NOMO-1 (cell line): Measurements from ENCODE around the gene DPF1.
"Not testable (repeated sequence)": the region's sequence is repeated elsewhere in the genome, so short reads cannot be mapped to it uniquely, and the experiment has no call there.

ENCODE experiments used
- DNase-seq, 2 experiments: peaks; one replicate each; lab custom pipeline; 2025; ENCODE audit not compliant: unreplicated experiment in 2 of 2; lab: John Stamatoyannopoulos, UW

Gene DPF1

DNA sequence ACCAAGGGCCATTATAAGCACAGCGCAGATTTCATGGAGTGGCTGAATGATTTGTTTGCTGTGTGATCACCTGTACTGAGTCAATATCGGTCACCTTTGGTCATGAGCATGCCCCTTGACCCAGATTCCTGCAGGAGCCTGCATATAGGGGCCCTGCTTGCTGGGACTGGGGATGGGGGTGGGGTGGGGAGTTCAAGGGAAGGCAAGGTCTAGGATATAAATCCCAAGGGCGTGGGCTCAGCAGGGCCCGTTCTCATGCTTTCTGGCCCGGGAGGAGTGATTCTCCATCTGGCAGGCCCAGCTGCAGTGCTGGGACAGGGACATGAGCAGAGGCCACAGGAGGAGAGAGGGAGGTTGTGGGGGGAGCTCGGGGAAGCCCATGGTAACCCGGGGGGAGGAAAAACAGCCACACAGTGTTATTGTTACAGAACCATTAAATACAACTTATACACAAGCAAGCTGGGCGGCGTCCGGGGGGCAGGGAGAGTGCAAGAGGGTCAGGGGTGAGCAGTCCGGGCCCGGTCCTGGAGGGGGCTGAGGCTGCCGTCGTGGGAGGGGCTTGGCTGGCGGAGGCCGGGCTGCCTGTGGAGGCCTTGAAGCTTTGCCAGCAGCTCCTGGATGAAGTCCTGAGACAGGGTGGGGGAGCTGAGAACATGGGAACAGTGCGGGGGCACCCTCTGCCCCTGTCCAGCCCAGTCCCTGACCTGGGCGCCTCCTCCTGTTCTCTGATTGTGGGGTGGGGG lies 27.0 kb upstream of the DPF1 start:
- no peak for DNase-seq

DNA sequence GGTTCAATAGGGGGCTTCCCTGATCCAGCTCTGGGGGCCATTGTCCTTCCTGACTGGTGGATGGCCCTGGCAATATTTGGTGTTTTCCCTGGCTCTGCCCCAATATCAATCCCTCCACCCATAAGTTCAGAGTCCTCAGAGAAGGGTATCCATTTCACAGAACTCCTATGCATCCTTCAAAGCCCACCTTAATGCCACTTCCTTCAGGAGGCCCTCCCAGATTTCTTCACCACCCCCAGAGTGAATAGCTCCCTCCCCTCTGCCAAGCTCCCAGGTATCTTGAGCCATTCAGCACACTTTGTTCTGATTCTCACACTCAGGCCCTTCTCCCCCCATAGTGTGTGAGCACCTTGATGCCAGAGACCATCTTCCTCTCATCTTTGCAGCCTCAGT lies 26.4 kb upstream of the DPF1 start:
- DNase-seq, result no peak

DNA sequence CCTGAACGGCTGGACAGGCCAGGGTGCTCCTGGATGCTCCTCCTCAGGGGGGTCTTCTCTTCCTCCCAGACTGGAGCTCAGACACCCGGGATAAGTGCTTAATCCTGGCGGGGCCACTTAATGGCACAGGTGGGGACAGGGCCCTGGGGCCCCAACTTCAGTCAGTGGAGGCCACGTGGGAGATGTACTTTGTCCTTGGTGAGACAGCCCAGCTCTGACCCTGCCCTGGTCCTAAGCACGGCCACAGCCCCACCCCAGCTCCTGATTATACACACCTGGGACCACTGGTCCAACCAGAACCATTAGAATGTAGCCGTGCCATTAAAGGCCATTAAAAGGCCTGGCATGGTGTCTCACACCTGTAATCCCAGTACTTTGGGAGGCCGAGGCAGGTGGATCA lies 24.4 kb upstream of the DPF1 start:
- no peak for DNase-seq

DNA sequence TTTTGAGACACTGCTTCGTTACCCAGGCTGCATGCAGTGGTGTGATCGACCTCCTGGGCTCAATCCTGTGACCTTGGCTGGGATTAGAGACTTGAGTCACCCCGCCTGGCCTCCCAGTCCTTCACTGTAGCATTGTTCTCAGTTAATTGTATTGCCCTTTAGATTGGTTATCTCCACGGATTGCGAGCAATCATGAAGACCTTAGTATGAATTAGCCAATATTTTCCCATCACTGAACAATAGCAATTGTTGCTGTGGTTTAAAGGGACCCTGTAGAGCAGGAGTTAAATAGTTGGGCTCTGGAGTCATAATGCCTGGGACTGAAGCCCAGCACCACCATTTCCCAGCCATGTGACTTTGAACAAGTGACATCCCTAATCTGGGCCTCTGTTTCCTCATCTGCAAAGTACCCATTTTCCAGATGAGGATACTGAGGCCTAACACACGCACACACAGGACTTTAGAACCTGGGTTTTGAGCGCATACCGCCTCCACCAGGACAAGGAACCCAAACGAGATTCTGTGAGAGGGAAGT lies 23.8 kb upstream of the DPF1 start:
- no peak for DNase-seq

DNA sequence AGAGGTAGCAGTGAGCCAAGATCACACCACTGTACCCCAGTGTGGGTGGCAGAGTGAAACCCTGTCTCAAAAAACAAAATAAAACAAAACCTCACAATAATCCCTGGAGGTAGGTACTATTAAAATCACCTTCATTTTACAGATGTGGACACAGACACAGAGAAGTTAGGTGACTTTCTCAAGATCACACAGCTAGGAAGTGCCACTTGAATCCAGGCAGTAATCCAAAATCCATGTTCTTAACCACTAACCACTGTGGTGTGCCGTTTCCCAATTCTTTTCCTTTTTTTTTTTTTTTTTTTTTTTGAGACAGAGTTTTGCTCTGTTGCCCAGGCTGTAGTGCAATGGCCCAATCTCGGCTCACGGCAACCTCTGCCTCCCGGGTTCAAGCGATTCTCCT lies 23.1 kb upstream of the DPF1 start:
- DNase-seq, result no peak

DNA sequence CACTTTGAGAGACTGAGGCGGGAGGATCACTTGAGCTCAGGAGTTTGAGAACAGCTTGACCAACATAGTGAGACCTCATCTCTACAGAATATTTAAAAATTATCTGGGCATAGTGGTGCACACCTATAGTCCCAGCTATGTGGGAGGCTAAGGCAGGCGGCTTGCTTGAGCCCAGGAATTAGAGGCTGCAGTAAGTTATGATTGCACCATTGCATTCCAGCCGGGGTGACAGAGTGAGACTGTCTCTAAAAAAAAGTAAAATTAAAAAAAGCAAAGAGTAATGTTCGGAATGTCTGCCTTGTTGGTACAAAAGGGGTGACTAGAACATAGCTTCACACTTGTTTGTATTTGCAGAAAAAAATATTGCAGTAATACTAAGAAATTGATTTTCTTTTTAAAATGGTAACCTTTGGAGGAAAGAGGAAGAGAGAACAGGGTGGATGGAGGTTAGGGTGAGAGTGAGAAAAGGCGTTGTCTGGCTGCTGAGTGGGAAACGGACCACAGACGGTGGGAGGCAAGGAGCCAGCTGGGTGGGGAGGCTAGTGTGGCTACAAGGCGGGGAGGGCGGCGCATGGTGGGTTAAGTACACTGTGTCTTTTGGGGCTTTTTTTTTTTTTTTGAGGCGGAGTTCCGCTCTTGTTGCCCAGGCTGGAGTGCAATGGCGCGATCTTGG lies 21.9 kb upstream of the DPF1 start:
- peak in 1 of 2 experiments; percentile 19 for DNase-seq

DNA sequence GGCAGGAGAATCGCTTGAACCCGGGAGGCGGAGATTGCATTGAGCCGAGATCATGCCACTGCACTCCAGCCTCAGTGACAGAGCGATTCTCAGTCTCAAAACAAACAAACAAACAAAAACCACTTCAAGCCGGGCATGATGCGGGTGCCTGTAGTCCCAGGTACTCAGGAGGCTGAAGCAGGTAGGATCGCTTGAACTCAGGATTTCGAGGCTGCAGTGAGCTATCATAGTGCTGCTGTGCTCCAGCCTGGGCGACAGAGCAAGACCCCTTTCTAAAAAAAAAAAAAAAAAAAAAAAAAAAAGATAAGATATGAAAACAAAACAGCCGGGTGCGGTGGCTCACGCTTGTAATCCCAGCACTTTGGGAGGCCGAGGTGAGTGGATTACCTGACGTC lies 19.3 kb upstream of the DPF1 start:
- no peak for DNase-seq

DNA sequence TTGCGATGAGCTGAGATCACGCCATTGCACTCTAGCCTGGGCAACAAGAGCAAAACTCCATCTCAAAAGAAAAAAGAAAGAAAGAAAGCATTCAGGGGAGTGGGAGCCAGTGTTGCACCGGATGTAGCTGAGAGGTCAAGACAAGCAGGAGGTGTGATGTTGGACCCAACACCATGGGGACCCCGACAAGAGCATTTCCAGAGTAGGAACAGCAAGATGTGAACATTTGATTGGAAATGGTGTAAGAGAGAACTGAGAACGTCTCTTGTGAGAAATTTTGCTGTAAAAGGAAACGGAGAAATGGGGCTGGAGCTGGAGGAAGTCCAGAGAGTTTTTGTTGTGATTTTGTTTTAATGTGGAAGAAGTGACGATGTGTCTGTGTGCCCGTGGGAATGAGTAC lies 15.8 kb upstream of the DPF1 start:
- DNase-seq, result no peak

DNA sequence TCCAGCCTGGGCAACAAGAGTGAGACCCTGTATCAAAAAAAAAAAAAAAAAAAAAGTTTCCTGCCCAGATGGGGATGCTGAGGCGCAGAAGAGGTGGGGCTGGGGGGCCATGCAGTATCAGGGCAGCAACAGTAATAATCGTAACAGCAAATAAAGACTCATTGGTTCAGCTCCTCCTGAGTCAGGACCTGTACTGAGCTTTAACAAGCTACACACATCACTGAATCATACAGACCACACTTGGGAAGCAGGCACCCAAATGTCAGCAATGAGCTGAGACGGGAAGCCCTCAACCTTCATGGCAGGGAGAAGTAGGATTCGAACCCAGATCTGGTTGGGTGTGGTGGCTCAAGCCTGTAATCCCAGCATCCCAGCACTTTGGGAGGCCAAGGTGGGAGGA lies 10.6 kb upstream of the DPF1 start:
- DNase-seq, result no peak

DNA sequence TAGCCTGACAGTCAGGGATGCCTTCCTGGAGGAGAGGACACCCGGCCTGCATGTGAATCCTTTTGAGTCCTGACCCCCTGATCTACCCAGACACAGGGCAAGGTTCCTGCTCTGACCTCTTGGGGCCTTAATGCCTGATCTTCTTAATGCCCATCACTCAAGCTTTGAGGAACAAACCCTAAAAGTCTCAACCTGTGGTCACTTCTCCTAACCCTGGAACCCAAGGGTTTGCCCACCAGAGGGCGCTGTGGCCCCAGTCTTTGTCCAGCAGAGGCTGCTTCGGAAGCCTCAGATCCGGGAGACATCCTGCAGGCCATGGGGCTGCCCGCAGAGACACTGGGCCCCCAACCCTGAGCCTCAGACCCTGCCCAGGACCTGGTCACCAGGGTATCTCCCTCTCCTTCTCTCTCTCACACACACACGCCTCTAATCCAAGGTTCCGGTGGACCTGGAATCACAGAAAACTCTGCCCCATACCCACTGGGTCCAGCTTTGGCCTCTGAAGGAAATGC lies 9.8 kb upstream of the DPF1 start:
- DNase-seq, result peak; percentile 63 to 68

DNA sequence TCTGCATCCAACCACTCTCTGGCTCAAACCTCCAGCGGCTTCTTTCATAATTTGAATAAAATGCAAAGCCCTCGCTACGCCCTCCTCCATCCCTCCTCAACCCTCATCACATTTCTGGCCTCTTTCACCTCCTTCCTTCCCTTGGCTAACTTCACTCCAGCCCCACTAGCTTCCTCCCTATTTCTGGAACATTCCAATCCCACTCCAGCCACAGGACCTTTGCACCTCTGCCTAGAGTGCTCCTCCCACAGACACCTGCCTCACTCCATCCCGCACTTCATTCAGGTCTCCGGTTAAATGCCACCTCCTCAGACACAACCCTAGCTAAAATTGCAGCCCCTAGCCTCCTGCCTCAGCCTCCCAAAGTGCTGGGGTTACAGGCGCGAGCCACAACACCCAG lies 7.9 kb upstream of the DPF1 start:
- DNase-seq, result no peak

DNA sequence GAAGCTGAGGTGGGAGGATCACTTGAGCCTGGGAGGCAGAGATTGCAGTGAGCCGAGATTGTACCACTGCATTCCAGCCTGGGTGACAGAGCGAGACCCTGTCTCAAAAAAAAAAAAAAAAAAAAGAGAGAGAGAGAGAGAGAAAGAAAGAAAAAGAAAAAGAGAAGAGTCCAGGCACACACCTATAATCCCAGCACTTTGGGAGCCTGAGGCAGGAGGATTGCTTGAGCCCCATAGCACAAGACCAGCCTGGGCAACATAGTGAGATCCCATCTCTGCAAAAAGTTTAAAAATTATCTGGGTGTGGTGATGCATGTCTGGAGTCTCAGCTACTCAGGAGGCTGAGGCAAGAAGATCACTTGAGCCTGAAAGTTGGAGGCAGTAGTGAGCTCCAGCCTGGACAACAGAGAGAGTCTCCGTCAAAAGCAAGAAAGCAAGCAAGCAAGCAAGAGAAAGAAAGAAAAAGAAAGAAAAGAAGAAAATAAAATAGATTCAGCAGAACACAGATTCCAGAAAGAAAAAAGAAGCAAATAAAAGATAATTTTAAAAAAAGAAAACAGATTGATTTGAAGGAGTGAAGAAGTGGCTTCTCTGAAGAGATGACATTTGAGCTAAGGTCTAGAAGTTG lies 6.6 kb upstream of the DPF1 start:
- DNase-seq, result not testable (repeated sequence)

DNA sequence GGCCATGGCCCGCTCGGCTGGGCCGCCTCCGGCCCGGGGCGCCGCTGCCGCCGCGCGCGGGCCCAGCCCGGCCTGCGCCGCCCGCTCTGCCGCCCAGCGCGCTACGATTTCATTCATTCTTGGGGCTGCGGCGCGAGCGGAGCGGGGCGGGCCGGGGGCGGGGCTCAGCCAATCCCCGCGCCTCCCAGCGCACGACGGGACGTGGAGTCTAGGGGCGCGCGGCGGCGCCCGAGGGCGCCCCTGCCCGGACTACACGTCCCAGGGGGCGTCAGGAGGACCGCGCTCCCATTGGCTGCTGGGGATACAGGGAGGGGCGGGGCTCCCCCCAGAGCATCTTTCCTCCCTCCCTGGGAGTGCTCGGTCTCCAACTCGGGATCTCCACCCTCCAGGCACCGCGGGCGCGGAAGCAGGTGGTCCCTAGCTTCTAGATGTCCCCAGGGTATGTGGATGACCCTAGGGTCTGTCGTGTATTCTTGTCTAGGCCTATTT lies 5.6 kb upstream of the DPF1 start:
- peak; percentile 70 to 86 for DNase-seq

DNA sequence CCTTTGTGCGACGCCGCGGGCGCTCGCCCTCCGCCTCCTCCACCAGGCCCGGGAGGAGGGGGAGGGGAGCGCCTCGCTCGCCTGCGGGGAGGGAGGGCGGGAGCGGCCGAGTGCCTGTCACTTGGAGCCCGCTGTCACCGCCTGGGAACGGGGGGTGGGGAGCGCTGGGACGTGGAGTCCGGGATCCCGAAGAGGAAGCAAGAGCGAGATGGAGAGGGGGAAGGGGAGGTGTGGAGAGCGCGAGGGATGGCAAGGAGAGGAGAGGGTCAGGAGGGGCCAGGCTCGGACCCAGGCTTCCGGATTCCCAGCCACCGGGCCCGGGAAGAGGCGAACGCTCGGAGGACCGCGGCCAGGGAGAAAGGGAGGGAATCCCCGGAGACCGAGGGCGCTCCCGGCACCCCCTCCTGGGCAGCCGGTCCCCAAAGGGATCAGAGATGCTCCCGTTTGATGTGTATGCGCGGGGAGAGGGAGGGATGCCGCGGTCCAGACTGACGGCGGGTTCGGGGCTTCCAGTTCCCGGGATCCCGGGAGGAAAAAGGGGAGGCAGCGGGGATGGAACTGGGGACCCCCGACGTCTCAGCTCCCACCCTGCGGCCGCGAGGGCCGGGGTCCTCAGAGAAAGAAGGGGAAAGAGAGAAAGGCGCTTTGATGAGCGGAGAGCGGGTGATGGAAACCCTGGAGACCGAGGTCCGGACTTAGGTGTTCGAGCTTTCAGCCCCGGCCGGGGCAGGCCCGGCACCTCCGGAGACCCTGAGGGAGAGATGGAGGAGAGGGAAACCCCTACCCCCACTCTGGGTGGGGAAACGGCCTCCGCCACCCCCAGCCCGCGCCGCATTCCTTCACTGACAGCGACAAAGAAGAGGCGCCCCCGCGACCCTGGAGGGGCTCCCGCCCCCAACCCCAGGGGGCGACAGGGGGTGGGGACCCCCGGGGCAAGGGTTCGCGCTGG lies 4.7 kb upstream of the DPF1 start:
- DNase-seq, result no peak

DNA sequence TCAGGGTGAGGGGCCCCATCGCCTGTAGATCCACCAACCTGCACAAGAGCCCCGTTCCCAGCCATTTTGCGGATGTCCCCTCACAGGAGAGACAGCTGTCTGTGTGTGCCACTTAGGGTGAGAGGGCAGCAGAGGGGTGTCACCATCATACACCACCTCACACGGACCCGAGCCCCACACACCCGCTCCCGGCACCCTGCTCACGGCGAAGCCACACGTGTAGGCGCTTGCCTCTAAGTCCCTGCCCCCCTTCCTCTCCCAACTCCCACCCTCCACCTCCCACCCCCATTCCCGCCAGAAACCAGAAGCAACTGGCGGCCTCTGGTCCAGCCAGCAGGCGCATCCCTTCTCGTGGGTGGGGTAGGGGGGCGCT lies 4.0 kb upstream of the DPF1 start:
- no peak for DNase-seq

DNA sequence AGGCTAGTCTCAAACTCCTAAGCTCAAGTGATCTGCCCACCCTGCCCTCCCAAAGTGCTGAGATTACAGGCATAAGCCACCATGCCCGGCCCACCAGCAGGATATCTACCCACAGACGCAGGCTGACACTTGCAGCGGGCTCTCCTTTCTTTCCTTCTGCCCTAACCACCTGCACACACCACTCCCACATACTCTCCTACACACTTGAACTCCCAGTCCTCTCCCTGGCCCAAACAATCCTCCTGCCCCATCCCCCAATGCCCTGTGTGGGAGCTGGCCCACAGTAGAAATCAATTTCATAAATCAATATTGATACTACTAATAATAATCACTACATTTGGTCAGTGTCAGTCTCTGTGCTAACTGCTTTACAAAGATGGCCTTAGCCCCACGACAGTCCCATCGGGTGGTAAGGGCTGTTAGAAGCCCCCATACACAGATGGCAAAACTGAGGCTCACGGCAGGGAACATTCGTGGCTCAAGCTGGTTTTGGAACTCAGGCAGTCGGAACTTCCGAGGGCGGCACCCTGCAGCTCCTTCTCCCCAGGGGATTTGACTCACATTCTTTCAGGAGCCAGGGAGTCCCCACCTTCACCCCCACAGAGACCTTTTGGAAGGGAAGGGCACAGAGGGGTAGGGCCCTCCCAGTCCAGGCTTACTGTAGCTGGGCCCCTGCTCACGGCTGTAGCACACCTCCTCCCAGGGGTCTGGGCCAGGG lies 3.4 kb upstream of the DPF1 start:
- DNase-seq, result no peak

DNA sequence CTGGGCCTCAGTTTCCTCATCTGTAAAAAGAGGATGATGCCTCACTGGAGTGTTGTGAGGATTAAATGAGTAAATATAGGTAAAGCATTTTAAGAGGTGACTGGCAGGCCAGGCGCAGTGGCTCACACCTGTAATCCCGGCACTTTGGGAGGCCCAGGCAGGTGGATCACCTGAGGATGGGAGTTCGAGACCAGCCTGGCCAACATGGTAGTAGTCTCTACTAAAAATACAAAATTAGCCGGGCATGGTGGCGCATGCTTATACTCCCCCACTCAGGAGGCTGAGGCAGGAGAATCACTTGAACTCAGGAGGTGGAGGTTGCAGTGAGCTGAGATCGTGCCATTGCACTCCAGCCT lies 819 bp upstream of the DPF1 start:
- DNase-seq, result not testable (repeated sequence)

DNA sequence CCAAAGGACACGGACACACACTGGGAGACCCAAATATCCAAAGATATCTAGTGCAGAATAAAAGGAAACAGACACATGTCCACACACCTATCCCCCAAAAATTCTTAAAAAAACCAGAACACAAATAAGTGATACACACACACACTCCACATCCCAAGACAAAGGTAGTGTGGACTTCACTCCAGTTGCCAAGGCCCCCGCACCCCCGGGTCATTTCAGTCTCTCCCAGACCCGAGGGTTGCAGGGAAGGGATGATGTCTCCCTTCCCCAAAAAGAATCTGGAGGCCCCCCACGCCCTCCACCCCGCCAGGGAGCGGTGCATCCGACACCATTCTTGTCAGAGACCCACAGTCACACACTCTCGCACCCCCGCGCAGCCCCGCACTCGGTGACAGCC lies 407 bp downstream of the DPF1 start:
- no peak for DNase-seq

DNA sequence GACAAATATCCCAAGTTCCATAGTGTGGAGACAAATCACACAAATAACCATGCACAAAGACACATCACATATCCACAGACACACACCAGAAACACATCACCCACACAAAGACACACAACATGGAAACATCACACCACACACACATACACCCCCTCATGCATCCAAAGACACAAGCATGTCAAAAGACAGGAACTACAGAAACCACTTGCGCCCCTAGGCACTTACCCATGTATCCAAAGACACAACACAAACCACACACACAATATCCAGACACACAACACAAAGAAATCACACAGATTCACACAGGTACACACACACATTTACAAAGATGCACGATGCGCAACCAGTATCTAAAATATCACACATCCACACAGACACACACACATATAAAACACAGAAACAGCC lies 901 bp downstream of the DPF1 start:
- DNase-seq, result no peak
